ENCODE data around the gene PLCB1.
"Not testable (repeated sequence)": the region's sequence is repeated elsewhere in the genome, so short reads cannot be mapped to it uniquely, and the experiment has no call there.

Gene PLCB1

GRCh38 chr20:8095648-8096572, 36.2 kb upstream of the PLCB1 start:
- H3K4me3 ChIP-seq (ENCODE audit: low read depth, low read length) = no peak overlapping the region
- no peak for DNase-seq (ENCODE audit: low read depth)
- TF ChIP-seq POLR2A (IDR thresholded peaks at IDR 0.05; ENCODE audit: extremely low read depth, insufficient read length) (no peak), CTCF (IDR thresholded peaks at IDR 0.05; ENCODE audit: low read depth, low read length) (no peak), MYC (IDR thresholded peaks at IDR 0.05; ENCODE audit: low read depth, low read length) (no peak), MAX (IDR thresholded peaks at IDR 0.05; ENCODE audit: low read depth, low read length) (no peak)

GRCh38 chr20:8097307-8097706, 34.8 kb upstream of the PLCB1 start:
- no peak for TF ChIP-seq MAX (IDR thresholded peaks at IDR 0.05; ENCODE audit: low read depth, low read length)
- TF ChIP-seq CTCF (IDR thresholded peaks at IDR 0.05; ENCODE audit: low read depth, low read length) = no peak
- no peak for TF ChIP-seq MYC (IDR thresholded peaks at IDR 0.05; ENCODE audit: low read depth, low read length)
- TF ChIP-seq POLR2A (IDR thresholded peaks at IDR 0.05; ENCODE audit: extremely low read depth, insufficient read length) = no peak
- H3K4me3 ChIP-seq (ENCODE audit: low read depth, low read length) = no peak overlapping the region
- DNase-seq (ENCODE audit: low read depth) = no peak

- no peak overlapping the region for H3K4me3 ChIP-seq (ENCODE audit: low read depth, low read length)
- no peak for TF ChIP-seq MAX (IDR thresholded peaks at IDR 0.05; ENCODE audit: low read depth, low read length)
- no peak for TF ChIP-seq POLR2A (IDR thresholded peaks at IDR 0.05; ENCODE audit: extremely low read depth, insufficient read length)
- no peak for TF ChIP-seq CTCF (IDR thresholded peaks at IDR 0.05; ENCODE audit: low read depth, low read length)
- TF ChIP-seq MYC (IDR thresholded peaks at IDR 0.05; ENCODE audit: low read depth, low read length) = no peak
- no peak for DNase-seq (ENCODE audit: low read depth)
Observed at GRCh38 chr20:8104252-8104651, 27.8 kb upstream of the PLCB1 start.

- H3K4me3 ChIP-seq (ENCODE audit: low read depth, low read length); DNase-seq (ENCODE audit: low read depth): not testable (repeated sequence)
Observed at GRCh38 chr20:8114612-8115011, 17.5 kb upstream of the PLCB1 start.

GRCh38 chr20:8115436-8115835, 16.6 kb upstream of the PLCB1 start:
- no peak for DNase-seq (ENCODE audit: low read depth)
- no peak for TF ChIP-seq MYC (IDR thresholded peaks at IDR 0.05; ENCODE audit: low read depth, low read length)

GRCh38 chr20:8116067-8116811, 15.8 kb upstream of the PLCB1 start:
- DNase-seq (ENCODE audit: low read depth) = no peak
- TF ChIP-seq POLR2A (IDR thresholded peaks at IDR 0.05; ENCODE audit: extremely low read depth, insufficient read length) = no peak
- TF ChIP-seq MYC (IDR thresholded peaks at IDR 0.05; ENCODE audit: low read depth, low read length) = no peak
- TF ChIP-seq CTCF (IDR thresholded peaks at IDR 0.05; ENCODE audit: low read depth, low read length) = no peak
- no peak for TF ChIP-seq MAX (IDR thresholded peaks at IDR 0.05; ENCODE audit: low read depth, low read length)
- H3K4me3 ChIP-seq (ENCODE audit: low read depth, low read length) = no peak overlapping the region

More at GRCh38 chr20:8115436-8115835, 16.6 kb upstream of the PLCB1 start:
- no peak overlapping the region for H3K4me3 ChIP-seq (ENCODE audit: low read depth, low read length)
